Naive thymus-derived CD4-positive, alpha-beta T cell (primary cell): ENCODE measurements around the gene LYSMD4. TPM values are rescaled to one million over a fixed set of nuclear protein-coding genes. Genes with fewer than 3 reads are reported as not detected.

ENCODE experiments used
- ATAC-seq: fragments of 150-1000 bp; cut with Tn5 transposase; 2 replicates; pipeline ENCODE4 v1.10.0; 2021; ENCODE audit warnings: mild to moderate bottlenecking, moderate library complexity
- CTCF ChIA-PET: fragments of 350-600 bp; sonication (Branson Sonifier 250); formaldehyde crosslinking; loops from one replicate; lab custom pipeline; 2021; ENCODE audit warnings: antibody characterized with exemption; lab: Charles Lee
- POLR2A ChIA-PET: fragments of 350-600 bp; sonication (Branson Sonifier 250); formaldehyde crosslinking; loops from one replicate; lab custom pipeline; 2021; ENCODE audit warnings: antibody characterized with exemption, inconsistent platforms; lab: Charles Lee
- DNase-seq, 9 donors: peaks; one replicate each; pipeline versions ENCODE4 v3.0.0 to v3.0.0-alpha.2; 2020 to 2022; ENCODE audit warnings: mixed read lengths in 1 of 9
- H3K27ac ChIP-seq: one replicate; pipeline ENCODE4 v1.7.0; 2013; ENCODE audit warnings: mild to moderate bottlenecking, low read depth, low read length, moderate library complexity
- H3K27me3 ChIP-seq, 2 donors: one replicate each; pipeline ENCODE4 v1.7.0; 2013; ENCODE audit warnings: low read length in 2 of 2, mild to moderate bottlenecking in 2 of 2, moderate library complexity in 2 of 2; ENCODE audit not compliant: control insufficient read depth in 2 of 2, insufficient read depth in 2 of 2
- H3K36me3 ChIP-seq, 3 experiments: 1 replicate in 2 of 3; 2 replicates in 1 of 3; pipeline ENCODE4 v1.7.0; 2013; ENCODE audit warnings: low read length in 3 of 3, mild to moderate bottlenecking in 3 of 3, moderate library complexity in 1 of 3; ENCODE audit not compliant: insufficient read depth in 3 of 3, control insufficient read depth in 2 of 3
- H3K4me1 ChIP-seq, 2 donors: one replicate each; pipeline ENCODE4 v1.7.0; 2013; ENCODE audit warnings: low read length in 2 of 2, mild to moderate bottlenecking in 2 of 2, moderate library complexity in 1 of 2; ENCODE audit not compliant: control insufficient read depth in 2 of 2, insufficient read depth in 2 of 2
- H3K4me3 ChIP-seq: 2 replicates; pipeline ENCODE4 v1.7.0; 2013; ENCODE audit warnings: mild to moderate bottlenecking, low read length
- H3K9me3 ChIP-seq, 3 experiments: 1 replicate in 2 of 3; 2 replicates in 1 of 3; pipeline ENCODE4 v1.7.0; 2013; ENCODE audit warnings: low read length in 3 of 3; ENCODE audit not compliant: control insufficient read depth in 2 of 3
- H3K27ac Mint-ChIP-seq, 9 donors: one replicate each; pipeline ENCODE4 v1.8.0; 2020 to 2022; ENCODE audit warnings: mixed read lengths in 9 of 9, mild to moderate bottlenecking in 8 of 9, moderate library complexity in 5 of 9, inconsistent platforms in 2 of 9
- H3K27me3 Mint-ChIP-seq, 5 donors: one replicate each; pipeline ENCODE4 v1.8.0; 2021 to 2022; ENCODE audit warnings: mixed read lengths in 5 of 5, mild to moderate bottlenecking in 1 of 5
- H3K36me3 Mint-ChIP-seq, 5 donors: one replicate each; pipeline ENCODE4 v1.8.0; 2020 to 2022; ENCODE audit warnings: mixed read lengths in 5 of 5, mild to moderate bottlenecking in 3 of 5, inconsistent platforms in 1 of 5
- H3K4me1 Mint-ChIP-seq, 7 donors: one replicate each; pipeline ENCODE4 v1.8.0; 2020 to 2022; ENCODE audit warnings: mixed read lengths in 7 of 7, mild to moderate bottlenecking in 3 of 7, inconsistent platforms in 1 of 7
- H3K4me3 Mint-ChIP-seq, 10 donors: one replicate each; pipeline ENCODE4 v1.8.0; 2020 to 2022; ENCODE audit warnings: mild to moderate bottlenecking in 10 of 10, mixed read lengths in 10 of 10, moderate library complexity in 6 of 10, inconsistent platforms in 2 of 10
- H3K9me3 Mint-ChIP-seq, 11 donors: one replicate each; pipeline ENCODE4 v1.8.0; 2020 to 2022; ENCODE audit warnings: mixed read lengths in 11 of 11, mild to moderate bottlenecking in 4 of 11, inconsistent platforms in 1 of 11, moderate library complexity in 1 of 11
- intact Hi-C, 2 donors: fragments of 100-400 bp; cut with micrococcal nuclease; formaldehyde crosslinking; loops; one replicate each; pipeline ENCODE4 v1.15.1; 2023
- polyA plus RNA-seq, 2 donors: library from polyadenylated mRNA; unstranded; fragments of 300-500 nt; fragmentation: Illumina TruSeq; gene quantifications; one replicate each; pipeline ENCODE4 v1.2.3, GENCODE V29; 2021
- total RNA-seq, 6 experiments: library from RNA in 5 of 6; stranded (reverse) in 5 of 6; gene quantifications; 1 replicate in 5 of 6; 2 replicates in 1 of 6; pipeline ENCODE4 v1.2.3 and lab custom pipeline; 2021 to 2026

The LYSMD4 gene
- total and polyA plus RNA-seq, 7 experiments from 2014 or later, result 7.9 to 22.4 (median 14.8) TPM

DNA sequence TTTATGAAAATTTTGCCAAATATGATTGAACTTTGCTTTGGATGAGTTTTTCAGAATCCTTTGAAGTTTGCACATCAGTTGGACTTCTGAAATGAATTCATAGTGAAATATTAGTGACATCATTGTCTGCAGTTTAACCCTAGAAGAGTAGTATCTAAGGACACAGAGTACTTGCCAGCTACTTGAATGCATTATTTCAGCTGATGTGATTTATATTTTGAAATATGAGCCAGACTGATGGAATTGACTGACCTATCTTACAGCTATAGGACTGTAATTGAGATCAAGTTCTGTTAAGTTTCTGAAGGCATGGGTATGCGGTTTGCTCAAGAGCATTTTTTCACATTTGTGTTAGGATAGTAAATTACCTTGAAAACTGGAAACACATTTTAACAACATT is 51.2 kb downstream of the LYSMD4 start:
- Mint-ChIP-seq H3K9me3 (peaks cover 0 to 26% (median 8%) of the 10 kb centered on the region in 11 donors), H3K4me3 (peak overlapping the region in 2 of 10 donors; percentile 2 to 62), H3K27me3 (no peaks in the 10 kb centered on the region), H3K4me1 (peaks cover 19 to 58% (median 47%) of the 10 kb centered on the region in 7 donors), H3K27ac (peak overlapping the region in 8 of 9 donors; percentile 9 to 94 (median 79)), H3K36me3 (peaks cover 9 to 65% (median 51%) of the 10 kb centered on the region in 5 donors)
- Histone ChIP-seq H3K36me3 (peaks cover 0 to 15% (median 0%) of the 10 kb centered on the region in 3 experiments), H3K4me3 (no peak overlapping the region), H3K27ac (peak overlapping the region; percentile 57), H3K9me3 (no peaks in the 10 kb centered on the region), H3K4me1 (peaks cover 0 to 21% of the 10 kb centered on the region in 2 donors), H3K27me3 (no peaks in the 10 kb centered on the region)
- intact Hi-C loops, result loop anchor here (5.0 kb wide), 2 partner anchors 115 to 275 kb away; partner anchors contain the start of gene MEF2A (in 2 of the 2)
- no peak for ATAC-seq
- ChIA-PET POLR2A (interaction anchor here (1.1 to 1.6 kb wide), 4 partner anchors 8 to 117 kb away, joined by 3 to 4 read pairs (median 3); partner anchors contain the start of gene MEF2A), CTCF (interaction anchor here (0.6 to 1.3 kb wide), 3 partner anchors 18 to 338 kb away, joined by 3 read pairs; no protein-coding TSS in a partner anchor)
- DNase-seq, result no peak

DNA sequence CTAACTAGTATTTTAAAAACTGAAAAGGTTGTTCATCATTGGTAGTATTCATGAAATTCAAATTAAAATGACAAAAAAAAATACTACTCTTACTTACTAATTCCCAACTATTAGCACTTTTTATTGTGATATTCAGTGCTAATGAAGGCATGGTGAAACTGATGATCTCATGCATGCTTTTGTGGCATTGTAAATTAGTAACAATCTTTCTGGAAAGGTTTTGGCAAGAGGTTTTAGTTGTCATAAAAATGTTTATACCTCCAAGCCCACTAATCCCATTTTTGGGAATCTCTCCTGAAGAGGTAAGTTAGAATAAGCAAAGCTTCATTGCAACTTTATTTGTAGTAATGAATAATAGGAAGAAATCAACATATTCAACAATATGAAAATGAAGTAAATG is 53.0 kb downstream of the LYSMD4 start:
- H3K27ac ChIP-seq, result no peak overlapping the region
- no peak overlapping the region for H3K4me3 ChIP-seq
- Mint-ChIP-seq H3K9me3 (peaks cover 0 to 15% (median 3%) of the 10 kb centered on the region in 11 donors), H3K27me3 (no peaks in the 10 kb centered on the region), H3K36me3 (peaks cover 13 to 56% (median 46%) of the 10 kb centered on the region in 5 donors), H3K4me1 (peaks cover 15 to 45% (median 42%) of the 10 kb centered on the region in 7 donors), H3K27ac (peak overlapping the region in 2 of 9 donors; percentile 10 to 29), H3K4me3 (no peak overlapping the region)
- no peaks in the 10 kb centered on the region for H3K27me3 ChIP-seq
- H3K36me3 ChIP-seq, result peaks cover 0 to 19% (median 1%) of the 10 kb centered on the region in 3 experiments
- DNase-seq, result no peak
- H3K9me3 ChIP-seq, result no peaks in the 10 kb centered on the region
- intact Hi-C loops, result loop anchor here (5.0 kb wide), 2 partner anchors 113 to 273 kb away; partner anchors contain the start of gene MEF2A (in 2 of the 2)
- CTCF ChIA-PET, result no interaction called here
- POLR2A ChIA-PET, result no interaction called here
- ATAC-seq, result no peak
- H3K4me1 ChIP-seq, result peaks cover 0 to 21% of the 10 kb centered on the region in 2 donors

- no peaks in the 10 kb centered on the region for H3K27me3 Mint-ChIP-seq
- POLR2A ChIA-PET, result no interaction called here
- Histone ChIP-seq H3K27me3 (no peaks in the 10 kb centered on the region), H3K4me3 (no peak overlapping the region), H3K9me3 (no peaks in the 10 kb centered on the region), H3K36me3 (peaks cover 0 to 32% (median 12%) of the 10 kb centered on the region in 3 experiments), H3K4me1 (peaks cover 0 to 7% of the 10 kb centered on the region in 2 donors), H3K27ac (no peak overlapping the region)
- H3K27ac Mint-ChIP-seq, result peak overlapping the region in 2 of 9 donors; percentile 36 to 41
- DNase-seq (no peak), ATAC-seq (no peak)
- CTCF ChIA-PET, result no interaction called here
- H3K4me1 Mint-ChIP-seq, result peaks cover 7 to 19% (median 17%) of the 10 kb centered on the region in 7 donors
- H3K36me3 Mint-ChIP-seq, result peaks cover 14 to 55% (median 41%) of the 10 kb centered on the region in 5 donors
- H3K9me3 Mint-ChIP-seq, result no peaks in the 10 kb centered on the region
- intact Hi-C loops, result no loop called here
- no peak overlapping the region for H3K4me3 Mint-ChIP-seq
Observed at GRCh38 chr15:99677540-99678134, 55.6 kb downstream of the LYSMD4 start.

Other genes starting within 250 kb of the LYSMD4 start
- gene MEF2A, start 167.5 kb downstream of the LYSMD4 start, total RNA-seq, result 10 to 100 TPM; 24.2 to 42.8 (median 38.5) TPM
- 10 to 100 TPM; 17.2 to 21.8 TPM for gene MEF2A, start 167.5 kb downstream of the LYSMD4 start, polyA plus RNA-seq